Activated CD4-positive, alpha-beta T cell treated with anti-CD3 and anti-CD28 coated beads for 24 hours (primary cell): ENCODE measurements around the gene NECAB3.
"Not testable (repeated sequence)": the region's sequence is repeated elsewhere in the genome, so short reads cannot be mapped to it uniquely, and the experiment has no call there.

ENCODE experiments used
- DNase-seq, 2 donors: peaks; one replicate each; pipeline ENCODE4 v3.0.0-alpha.2; 2020; ENCODE audit warnings: low read depth in 2 of 2

NECAB3 gene

DNA sequence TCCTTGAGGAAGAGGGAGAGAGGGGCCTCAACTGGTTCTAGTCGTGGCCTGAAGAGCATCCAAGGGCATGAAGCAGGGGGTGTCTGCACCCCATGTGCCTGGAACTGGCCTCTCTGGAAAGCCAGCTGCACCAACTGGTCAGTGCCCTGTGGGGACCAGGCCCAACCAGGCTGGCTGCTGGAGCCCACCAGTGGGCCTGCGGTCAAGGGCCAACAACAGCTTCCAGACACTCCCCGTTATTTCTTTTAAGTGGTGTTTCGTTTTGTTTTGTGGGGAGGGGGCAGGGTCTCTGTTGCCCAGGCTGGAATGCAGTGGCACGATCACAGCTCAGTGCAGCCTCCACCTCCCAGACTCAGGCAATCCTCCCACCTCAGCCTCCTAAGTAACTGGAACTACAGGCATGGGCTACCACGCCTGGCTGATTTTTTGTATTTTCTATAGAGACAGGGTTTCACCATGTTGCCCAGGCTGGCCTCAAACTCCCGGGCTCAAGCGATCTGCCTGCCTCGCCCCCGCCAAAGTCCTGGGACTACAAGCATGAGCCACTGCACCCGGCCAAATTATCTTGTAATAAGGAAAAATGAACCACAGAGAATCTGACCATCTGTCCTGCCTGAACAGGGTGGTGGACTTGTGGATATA, 24.0 kb downstream of the NECAB3 start:
- DNase-seq = no peak

DNA sequence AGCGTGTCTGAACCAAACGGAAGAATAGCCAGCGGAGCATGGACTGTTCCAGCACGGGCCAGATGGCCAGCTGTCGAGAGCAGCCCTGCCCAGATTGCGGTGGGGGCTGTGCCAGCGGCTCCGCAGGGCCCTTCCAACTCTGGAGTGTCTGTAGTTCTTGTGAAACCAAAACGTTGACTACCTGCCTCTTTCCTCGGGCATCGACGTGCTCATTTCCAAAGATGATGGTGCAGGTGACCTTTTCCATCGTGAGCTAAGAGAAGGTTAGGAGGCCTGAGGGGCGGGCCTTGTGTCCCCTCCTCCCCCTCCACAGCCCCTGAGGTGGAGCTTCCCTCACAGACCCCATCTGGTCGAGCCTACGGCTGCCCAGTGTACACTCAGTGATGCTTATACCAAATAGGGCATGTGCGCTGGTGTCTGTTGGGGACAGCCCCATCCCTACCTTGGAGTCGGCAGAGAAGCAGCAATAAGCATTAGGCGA, 25.0 kb downstream of the NECAB3 start:
- no peak for DNase-seq

DNA sequence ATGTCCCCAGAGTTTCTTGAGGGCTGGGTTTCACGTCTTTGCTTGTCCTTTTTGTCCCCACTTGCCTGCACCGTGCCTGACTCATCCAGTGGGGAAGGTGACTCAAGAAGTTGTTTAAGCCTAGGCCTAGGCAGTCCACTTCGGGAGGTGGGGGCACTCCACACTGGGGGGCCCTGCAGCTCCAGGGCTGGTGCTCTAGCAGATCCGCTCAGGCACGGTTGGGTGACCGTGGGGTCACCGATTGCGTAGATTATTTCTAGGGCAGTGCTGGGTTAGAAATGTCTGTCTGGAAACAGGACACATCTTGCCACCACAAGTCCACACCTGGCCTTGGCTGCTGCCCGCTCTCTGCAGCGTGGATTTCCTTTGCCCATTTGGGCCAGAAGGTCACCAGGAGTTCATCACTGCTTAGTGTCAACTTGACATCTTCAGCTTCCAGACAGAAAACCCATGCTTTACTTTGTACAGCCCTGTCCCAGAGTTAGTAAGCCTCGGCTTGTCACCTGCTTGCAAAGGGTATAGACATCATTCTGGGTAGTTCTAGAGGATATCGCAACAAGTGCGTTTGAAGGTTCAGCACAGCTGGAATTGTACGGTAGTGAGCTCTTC, 25.7 kb downstream of the NECAB3 start:
- no peak for DNase-seq

DNA sequence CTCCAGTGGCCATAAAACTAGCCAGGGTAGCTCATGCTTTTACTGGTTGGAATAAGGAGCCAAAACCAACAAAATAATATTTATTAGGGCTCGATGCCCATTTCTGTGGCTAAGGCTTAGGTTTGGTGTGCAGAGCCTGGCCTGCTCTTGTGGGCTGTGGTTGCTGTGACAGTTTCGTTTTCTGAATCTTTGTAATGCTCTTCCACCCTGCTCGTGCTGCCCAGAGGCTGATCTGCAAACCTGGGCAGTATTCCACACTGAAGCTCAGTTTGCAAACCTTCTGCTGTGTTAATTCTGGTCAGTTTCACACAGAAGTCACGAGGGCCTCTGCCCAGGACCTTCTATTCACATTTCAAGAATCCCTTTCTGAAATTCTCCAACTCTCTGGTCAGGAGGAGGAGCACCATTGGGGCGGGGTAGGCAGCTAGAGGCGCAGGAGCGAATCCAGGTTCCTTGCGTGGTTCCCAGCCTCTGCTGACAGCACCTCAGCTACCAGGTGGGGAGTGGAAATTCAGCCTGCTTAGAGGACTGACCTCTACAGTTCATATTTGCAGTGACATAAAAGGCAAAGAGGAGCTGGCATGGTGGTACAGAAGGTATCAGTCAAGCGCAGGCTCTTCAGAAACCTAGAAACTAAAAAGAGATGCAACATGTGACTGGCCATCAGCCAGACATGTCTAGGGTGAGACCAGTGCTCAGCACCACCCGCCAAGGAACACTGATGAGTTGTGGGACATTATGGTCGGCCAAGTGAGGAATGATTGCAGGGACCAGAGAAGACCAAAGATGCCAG, 26.4 kb downstream of the NECAB3 start:
- no peak for DNase-seq

DNA sequence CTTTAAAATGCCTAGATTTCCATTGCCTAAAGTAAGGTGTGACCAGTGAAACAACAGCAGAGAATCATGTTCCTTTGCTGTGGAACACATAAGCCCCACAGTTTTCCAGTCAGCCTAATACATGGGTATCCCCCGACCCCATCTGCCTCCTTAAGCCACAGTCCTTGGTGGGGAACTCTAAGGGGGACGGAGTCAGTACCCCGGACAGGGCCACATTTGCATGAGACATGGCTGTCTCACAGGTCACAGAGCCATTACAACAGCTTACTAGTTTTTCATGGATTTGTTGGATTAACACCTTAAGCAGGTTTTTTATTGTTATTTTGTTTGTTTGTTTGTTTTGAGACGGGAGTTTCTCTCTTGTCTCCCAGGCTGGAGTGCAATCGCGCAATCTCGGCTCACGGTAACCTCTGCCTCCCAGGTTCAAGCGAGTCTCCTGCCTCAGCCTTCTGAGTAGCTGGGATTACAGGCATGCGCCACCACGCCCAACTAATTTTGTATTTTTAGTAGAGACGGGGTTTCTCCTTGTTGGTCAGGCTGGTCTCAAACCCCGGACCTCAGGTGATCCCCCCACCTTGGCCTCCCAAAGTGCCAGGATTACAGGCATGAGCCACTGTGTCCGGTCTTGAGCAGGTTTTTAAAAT, 27.1 kb downstream of the NECAB3 start:
- not testable (repeated sequence) for DNase-seq

DNA sequence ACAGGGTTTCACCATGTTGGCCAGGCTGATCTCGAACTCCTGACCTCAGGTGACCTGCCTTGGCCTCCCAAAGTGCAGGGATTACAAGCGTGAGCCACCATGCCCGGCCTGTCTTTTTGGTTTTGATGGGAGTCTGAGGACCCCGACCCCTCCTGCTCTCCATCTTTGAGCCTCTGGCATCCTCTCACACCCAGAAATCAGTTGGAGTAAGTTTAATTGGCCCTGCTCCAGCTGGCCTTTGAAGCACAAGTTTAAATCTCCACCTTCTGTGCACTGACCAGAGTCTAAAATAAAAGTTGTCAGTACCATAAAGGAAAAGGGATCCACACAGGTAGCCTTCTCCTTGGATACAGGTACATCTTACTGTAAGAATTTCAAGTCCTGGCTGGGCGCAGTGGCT, 28.0 kb downstream of the NECAB3 start:
- no peak for DNase-seq

DNA sequence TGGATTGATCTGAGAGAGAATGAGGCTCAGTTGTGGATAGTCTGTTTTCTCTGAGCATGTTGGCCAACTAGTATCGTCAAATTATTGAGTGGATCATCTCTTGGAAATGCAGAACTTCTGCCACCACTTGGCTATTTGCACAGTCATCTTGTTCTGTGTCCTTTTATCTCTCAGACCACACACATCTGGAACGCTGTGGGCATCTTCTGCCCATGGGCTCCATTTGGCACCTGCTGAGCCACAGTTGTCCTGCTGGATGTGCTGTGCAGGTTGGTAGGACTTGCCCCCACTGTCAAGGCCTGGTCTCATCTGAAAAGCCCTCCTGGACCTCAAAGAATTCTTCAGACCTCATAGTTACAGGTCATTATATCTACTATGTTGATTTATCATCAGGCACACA, 28.8 kb downstream of the NECAB3 start:
- DNase-seq = no peak

DNA sequence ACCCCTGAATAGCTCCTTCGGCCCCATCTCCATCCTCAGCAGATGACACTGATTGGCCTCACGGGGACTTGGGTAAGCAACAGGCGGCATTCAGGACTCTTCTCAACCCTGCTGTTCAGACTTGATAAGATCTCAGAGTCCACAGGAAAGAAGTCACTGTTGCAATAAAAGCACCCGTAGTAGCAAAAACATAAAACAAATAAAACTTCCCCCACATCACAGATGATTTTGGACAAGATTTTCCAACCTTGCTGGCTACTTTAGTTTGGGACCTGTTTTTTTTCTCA, 29.2 kb downstream of the NECAB3 start:
- DNase-seq = no peak

DNA sequence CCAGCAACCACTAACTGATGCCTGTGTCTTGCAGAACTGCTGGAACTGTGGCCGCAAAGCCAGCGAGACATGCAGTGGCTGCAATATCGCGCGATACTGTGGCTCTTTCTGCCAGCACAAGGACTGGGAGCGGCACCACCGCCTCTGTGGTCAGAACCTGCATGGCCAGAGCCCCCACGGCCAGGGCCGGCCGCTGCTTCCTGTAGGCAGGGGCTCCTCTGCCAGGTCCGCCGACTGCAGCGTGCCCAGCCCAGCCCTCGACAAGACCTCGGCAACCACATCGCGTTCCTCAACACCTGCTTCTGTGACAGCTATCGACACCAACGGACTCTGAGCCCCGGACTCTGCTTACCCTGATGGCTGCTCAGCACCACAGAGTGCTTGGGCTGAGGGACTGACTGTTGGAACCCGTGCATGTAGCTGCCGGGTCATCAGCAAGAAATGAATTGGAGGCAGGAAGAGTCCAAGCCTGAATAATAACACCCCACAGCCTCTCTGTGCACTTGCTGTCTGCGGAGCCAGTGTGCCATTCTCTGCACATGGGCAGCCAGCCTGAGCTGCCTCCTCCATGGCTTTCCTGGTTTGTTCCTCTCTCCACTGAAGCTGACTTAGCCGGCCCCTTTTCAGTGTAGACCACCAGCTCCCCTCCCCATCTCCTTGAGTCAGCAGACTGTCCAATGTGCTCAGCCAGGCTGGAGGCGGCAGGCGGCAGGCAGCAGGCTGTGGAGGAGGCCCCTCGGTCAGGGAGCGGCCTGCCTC, 29.7 kb downstream of the NECAB3 start:
- no peak for DNase-seq

DNA sequence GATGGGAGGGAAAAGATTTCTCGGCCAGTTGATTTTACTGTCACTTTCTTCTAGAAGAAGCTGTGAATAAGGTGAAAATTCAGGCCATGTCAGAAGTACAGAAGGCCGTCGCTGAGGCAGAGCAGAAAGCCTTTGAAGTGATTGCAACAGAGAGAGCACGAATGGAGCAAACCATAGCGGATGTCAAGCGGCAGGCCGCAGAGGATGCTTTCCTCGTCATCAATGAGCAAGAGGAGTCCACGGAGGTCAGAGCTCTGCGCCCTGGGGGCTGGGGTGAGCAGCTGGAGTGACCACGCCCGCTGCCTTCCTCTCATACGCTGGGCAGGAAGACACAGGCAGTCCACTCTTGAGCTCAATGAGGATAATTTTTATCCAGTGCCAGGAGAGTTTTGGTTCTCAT, 33.9 kb downstream of the NECAB3 start:
- DNase-seq = no peak

DNA sequence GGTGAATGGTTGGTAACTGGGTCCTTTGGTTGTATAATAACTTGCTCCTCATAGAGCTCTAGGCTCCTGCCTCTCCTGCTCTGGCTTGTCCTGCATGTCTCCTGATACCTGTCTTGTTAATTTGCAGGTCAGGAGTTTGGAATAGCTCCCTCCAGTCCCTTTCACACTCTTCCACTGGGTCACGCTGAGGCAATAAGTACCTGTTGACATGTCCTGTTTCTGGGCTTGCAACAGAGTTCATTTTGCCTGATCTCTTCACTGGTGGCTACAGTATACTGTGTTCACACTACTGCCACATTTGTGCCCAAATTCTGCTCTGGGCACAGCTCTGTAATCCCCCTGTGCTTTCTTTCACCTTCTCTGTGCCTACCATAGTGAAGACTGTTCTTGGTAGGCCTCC, 37.5 kb downstream of the NECAB3 start:
- no peak for DNase-seq

DNA sequence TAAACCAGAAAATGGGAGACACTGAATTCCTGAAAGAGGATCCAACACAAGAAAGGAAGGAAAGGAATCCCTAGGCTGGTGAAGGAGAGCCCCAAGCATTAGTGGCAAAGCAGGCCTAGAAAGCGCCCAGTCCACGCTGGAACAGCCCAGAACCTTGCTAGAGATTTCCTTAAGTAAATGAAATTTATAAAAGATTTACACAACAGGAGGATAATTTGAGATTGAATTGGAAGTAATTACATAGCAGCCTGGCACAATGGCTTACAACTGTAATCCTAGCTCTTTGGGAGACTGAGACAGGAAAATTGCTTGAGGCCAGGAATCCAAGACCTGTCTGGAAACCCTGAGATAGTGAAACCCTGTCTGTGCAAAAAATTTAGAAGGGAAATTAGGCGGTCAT, 38.9 kb downstream of the NECAB3 start:
- DNase-seq = no peak

DNA sequence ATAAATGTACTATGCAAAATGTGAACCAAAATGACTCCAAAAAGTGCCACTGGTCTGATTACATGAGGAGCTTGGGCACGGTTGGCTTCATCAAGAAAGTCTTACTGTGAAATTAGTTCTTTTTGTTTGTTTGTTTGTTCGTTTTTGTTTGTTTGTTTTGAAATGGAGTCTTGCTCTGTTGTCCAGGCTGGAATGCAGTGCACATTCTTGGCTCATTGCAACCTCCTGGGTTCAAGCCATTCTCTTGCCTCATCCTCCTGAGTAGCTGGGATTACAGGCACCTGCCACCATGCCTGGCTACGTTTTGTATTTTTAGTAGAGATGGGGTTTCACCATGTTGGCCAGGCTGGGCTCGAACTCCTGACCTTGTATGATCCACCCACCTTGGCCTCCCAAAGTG, 42.3 kb downstream of the NECAB3 start:
- not testable (repeated sequence) for DNase-seq

DNA sequence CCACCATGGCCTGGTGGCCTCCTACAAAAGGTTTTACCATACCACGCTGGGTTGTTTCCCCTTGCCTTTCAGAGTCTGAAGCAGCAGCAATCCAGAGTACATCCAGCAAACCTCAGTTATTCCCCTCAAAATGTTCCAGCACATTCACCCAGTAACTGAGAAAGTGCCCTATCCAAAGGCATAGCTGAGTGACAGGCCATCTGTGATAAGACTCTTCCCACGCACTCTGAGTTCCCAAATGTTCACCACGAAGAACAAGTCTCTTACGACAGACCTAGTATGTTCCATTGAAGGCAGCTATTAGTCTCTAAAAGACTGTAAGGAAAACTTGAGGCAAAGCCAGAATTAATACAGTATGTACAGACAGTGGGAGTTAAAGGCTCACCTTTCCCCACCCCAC, 43.7 kb downstream of the NECAB3 start:
- DNase-seq = no peak

DNA sequence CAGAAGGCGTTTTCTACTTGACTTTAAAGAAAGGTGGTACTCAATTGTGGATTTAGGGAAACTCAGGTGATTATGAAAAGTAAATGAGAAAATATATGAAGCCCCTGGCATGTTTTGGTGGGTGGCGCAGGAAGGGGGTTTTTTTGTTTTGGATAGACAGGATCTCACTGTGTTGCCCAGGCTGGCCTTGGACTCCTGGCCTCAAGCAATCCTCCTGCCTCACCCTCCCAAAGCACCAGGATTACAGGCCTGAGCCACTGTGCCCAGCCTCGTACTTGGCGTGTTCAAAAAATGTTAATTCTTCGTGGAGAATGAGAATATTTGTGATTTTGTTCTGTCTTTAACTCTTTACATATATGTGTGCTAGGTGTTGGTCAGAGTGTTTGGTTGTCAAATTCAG, 44.2 kb downstream of the NECAB3 start:
- no peak for DNase-seq

DNA sequence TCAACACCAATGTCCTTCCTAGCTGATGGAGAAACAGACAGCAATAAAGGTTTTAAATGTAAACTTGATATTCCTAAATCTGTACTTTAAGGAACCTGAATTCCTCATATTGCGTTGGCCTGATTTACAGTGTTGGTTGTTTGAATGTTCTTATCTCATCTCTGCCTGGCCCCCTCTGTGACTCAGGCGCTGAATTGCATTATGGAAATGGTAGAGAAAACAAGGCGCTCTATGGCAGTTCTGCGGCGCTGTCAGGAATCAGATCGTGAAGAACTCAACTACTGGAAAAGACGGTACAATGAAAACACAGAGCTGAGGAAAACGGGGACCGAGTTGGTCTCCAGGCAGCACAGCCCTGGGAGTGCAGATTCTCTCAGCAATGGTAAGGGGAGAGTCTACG, 44.7 kb downstream of the NECAB3 start:
- no peak for DNase-seq

DNA sequence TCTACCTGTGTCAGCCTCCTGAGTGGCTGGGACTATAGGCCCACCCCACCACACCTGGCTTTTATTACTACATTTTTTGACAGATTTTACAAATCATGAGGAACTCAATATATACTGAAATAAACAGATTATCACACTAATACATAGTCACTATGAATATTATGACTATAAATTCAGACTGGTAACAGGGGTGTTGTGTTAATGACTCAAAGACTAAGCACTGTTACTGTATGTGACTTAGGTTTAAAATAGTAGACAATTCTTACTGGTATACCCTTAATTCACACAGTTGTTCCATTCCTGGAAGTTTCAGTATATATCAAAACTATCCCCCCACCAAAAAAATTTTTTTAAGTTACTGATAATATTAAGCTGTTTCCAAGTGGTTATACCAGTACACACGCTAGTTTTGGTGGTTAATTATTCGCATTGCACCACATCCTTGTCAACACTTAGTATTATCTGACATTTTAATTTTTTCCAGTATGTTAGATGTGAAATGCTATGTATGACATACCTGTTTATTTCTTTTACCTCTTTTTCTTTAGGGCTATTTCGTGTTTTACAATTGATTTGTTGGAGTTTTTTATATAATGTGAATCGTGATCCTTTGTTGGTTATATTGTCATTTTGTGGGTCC, 46.5 kb downstream of the NECAB3 start:
- DNase-seq = no peak

DNA sequence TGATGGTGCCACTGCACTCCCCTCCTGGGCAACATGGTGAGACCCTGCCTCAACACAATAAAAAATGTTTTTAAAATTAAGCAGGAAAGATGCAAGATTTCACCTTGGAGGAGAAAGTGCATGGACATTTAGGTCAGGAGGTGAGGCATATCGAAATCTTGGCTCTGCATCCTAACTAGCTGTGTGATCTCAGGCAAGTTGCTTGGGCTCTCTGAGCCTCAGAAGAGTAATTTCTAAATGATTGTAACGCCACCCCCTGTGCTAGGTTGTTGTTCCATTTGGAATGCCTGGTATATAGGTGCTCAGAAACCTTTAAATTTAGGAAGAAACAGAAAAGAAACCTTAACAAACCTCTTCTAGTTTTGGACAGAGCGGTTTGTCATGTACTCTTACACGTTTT, 48.0 kb downstream of the NECAB3 start:
- no peak for DNase-seq

DNA sequence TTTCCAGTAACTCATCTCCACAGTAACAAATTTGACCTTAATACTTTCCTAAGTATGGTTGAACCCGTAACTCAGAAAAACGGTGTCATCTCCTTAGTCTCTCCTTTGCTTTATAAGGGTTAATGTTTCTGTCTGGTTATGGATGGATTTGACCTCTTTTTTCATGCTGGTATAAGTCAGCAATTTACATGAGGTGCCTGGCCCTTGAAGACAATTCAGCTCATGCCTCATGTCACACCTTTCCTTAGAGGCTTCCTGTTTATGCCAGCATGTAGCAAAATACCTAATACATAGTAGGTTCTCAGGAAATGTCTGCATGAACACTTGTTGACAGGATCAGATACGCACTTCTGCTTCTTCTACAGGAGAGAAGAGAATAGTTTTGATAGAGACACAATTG, 49.8 kb downstream of the NECAB3 start:
- DNase-seq = no peak

DNA sequence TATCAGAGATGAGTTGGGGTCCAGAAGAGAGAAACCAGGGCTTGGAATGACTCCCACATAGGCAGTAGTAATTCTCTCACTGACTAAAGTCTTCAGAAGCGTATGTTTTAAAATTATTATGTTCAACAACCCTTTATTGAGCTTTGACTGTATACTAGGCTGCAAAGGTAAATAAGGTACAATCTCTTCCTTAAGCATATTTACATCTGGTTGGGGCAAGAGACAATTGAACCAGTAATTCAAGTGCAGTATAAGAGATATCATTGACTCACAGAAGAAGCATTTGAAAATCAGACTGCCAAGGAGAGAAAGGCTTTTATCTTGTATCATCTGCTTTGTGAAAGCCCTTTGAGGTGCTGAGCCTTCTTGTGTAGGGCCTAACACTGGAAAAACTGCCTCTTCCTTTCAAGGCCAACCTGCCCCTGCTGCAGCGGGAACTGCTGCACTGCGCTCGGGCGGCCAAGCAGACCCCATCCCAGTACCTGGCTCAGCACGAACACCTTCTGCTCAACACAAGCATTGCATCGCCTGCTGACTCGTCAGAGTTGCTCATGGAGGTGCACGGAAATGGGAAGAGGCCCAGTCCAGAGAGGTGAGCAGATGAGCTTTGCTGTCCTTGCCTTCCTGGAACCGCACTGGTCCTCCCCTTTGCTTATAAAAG, 51.4 kb downstream of the NECAB3 start:
- DNase-seq = no peak
